ENCODE measurements around the gene EXT2.

EXT2 gene

GRCh38 chr11:44138980-44139379 lies 43.5 kb downstream of the EXT2 start:
- TF ChIP-seq CTCF (IDR thresholded peaks at IDR 0.05; ENCODE audit: low read depth, low read length) = no peak
- Histone ChIP-seq H3K36me3 (peaks cover under 1% of the 10 kb centered on the region), H3K4me3 (ENCODE audit: low read depth, low read length) (no peak overlapping the region), H3K27ac (no peak overlapping the region), H3K27me3 (ENCODE audit: insufficient read depth, low read depth, severe bottlenecking) (no peaks in the 10 kb centered on the region), H3K9me3 (ENCODE audit: severe bottlenecking) (no peaks in the 10 kb centered on the region)
- DNase-seq = no peak

- Histone ChIP-seq H3K4me3 (ENCODE audit: low read depth, low read length) (no peak overlapping the region), H3K27ac (no peak overlapping the region), H3K36me3 (no peaks in the 10 kb centered on the region; the same call in none of the 2 replicates), H3K27me3 (ENCODE audit: insufficient read depth, low read depth, severe bottlenecking) (no peaks in the 10 kb centered on the region), H3K9me3 (ENCODE audit: severe bottlenecking) (no peaks in the 10 kb centered on the region)
- DNase-seq = no peak
- no peak for TF ChIP-seq CTCF (IDR thresholded peaks at IDR 0.05; ENCODE audit: low read depth, low read length)
Observed at GRCh38 chr11:44139565-44140330, 44.3 kb downstream of the EXT2 start.

- no peak overlapping the region for H3K27ac ChIP-seq
- no peaks in the 10 kb centered on the region for H3K27me3 ChIP-seq (ENCODE audit: insufficient read depth, low read depth, severe bottlenecking)
- no peak for TF ChIP-seq CTCF (IDR thresholded peaks at IDR 0.05; ENCODE audit: low read depth, low read length)
- no peak for DNase-seq
- H3K9me3 ChIP-seq (ENCODE audit: severe bottlenecking) = no peaks in the 10 kb centered on the region
- H3K36me3 ChIP-seq = no peaks in the 10 kb centered on the region; the same call in 1 of the 2 replicates
- H3K4me3 ChIP-seq (ENCODE audit: low read depth, low read length) = no peak overlapping the region
Observed at GRCh38 chr11:44140372-44140771, 44.9 kb downstream of the EXT2 start.

DNA sequence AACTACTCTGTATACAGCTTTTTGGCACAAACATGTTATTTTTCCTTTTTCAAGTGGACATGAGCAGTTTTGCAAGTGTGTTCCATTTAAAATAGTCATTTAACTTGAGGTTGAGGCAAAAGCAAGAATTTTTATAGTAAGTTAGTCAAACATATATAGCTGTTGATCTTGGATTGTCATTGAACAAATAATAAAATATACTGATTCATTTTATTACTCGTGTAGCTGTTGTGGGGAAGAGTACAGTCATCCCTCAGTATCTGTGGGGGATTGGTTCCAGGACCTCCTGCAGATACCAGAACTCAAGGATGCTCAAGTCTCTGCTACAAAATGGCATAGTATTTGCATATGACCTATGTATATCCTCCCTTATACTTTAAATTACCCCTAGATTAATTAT lies 45.3 kb downstream of the EXT2 start:
- no peak for TF ChIP-seq CTCF (IDR thresholded peaks at IDR 0.05; ENCODE audit: low read depth, low read length)
- Histone ChIP-seq H3K27ac (no peak overlapping the region), H3K36me3 (peaks cover under 1% of the 10 kb centered on the region; the same call in 1 of the 2 replicates)

DNA sequence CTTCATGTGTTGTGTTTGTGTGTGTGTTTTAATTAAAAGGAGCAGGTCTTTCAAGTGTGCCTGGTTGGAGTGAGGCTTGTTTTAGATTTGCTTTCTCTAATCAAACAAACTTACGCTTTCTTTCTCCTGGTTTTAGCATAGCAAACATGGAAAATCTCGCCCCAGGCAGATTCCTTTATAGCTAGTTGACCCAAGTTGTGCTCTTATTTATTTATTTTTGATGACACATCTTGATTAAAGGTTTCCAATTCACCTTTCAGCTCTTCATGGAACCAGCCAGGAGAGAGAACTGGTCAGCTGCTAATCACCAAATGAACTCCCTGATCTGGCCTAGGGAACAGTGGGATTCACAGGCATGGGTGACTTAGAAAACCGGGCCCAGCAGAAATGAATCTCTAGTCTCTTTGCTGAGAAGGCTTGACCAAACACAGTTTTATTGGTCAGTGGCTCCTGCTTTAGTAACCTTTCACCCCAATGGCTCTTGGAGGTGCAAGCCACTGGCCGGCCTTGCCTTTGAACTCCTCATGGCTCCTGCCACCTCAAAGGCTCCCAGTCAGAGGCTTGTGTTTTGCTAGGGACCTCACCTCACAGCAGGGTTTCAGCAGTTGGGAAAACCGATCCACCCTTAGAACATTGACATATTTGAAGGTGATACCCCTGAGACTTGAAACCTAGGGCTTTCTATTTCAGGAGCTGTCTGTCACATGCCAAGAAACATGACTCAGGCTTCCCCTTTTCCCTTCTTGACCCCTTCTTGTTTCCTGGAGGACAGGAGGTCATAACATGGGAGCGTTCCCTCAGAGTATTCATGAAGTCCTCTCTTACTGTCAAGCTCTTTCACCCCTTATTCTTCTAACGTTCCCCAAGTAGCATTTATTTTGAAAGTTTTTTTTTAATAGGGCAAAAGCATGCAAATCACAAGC lies 48.8 kb downstream of the EXT2 start:
- DNase-seq = no peak
- H3K27ac ChIP-seq = no peak overlapping the region

More for the DNA sequence above, 45.3 kb downstream of the EXT2 start:
- DNase-seq = no peak
- Histone ChIP-seq H3K9me3 (ENCODE audit: severe bottlenecking) (no peaks in the 10 kb centered on the region), H3K4me3 (ENCODE audit: low read depth, low read length) (no peak overlapping the region), H3K27me3 (ENCODE audit: insufficient read depth, low read depth, severe bottlenecking) (no peaks in the 10 kb centered on the region)

More for the DNA sequence above, 48.8 kb downstream of the EXT2 start:
- no peak overlapping the region for H3K4me3 ChIP-seq (ENCODE audit: low read depth, low read length)
- peaks cover 8% of the 10 kb centered on the region for H3K36me3 ChIP-seq
- no peaks in the 10 kb centered on the region for H3K9me3 ChIP-seq (ENCODE audit: severe bottlenecking)
- no peaks in the 10 kb centered on the region for H3K27me3 ChIP-seq (ENCODE audit: insufficient read depth, low read depth, severe bottlenecking)
- TF ChIP-seq CTCF (IDR thresholded peaks at IDR 0.05; ENCODE audit: low read depth, low read length) = no peak

All from WERI-Rb-1 (cell line).